CD4-positive, CD25-positive, alpha-beta regulatory T cell (primary cell): ENCODE data around the gene KAZN. TPM values are rescaled to one million over a fixed set of nuclear protein-coding genes. Genes with fewer than 3 reads are reported as not detected.

Experiments
- ATAC-seq, 2 donors: fragments of 150-1000 bp; cut with Tn5 transposase; one replicate each; pipeline ENCODE4 v1.10.0; 2021; ENCODE audit warnings: low read depth in 2 of 2, moderate number of reproducible peaks in 2 of 2, moderate library complexity in 1 of 2
- DNase-seq, 3 donors: peaks; one replicate each; pipeline versions ENCODE4 v3.0.0 to v3.0.0-alpha.2; 2012 to 2022; ENCODE audit warnings: mixed read lengths in 1 of 3
- H3K27ac ChIP-seq: one replicate; pipeline ENCODE4 v1.7.0; 2013; ENCODE audit warnings: mild to moderate bottlenecking, low read length; ENCODE audit not compliant: insufficient read depth, poor library complexity, severe bottlenecking
- H3K27me3 ChIP-seq: one replicate; pipeline ENCODE4 v1.7.0; 2013; ENCODE audit warnings: low read length; ENCODE audit not compliant: control insufficient read depth, insufficient read depth
- H3K36me3 ChIP-seq: one replicate; pipeline ENCODE4 v1.7.0; 2013; ENCODE audit warnings: mild to moderate bottlenecking, low read length, moderate library complexity; ENCODE audit not compliant: control insufficient read depth, insufficient read depth
- H3K4me1 ChIP-seq: 2 replicates; pipeline ENCODE4 v1.7.0; 2013; ENCODE audit warnings: mild to moderate bottlenecking, low read length; ENCODE audit not compliant: insufficient read depth, control insufficient read depth, poor library complexity, severe bottlenecking
- H3K4me3 ChIP-seq: one replicate; pipeline ENCODE4 v1.7.0; 2013; ENCODE audit warnings: low read depth, mild to moderate bottlenecking, low read length, moderate library complexity
- H3K9me3 ChIP-seq, 2 experiments: 1 replicate in 1 of 2; 2 replicates in 1 of 2; pipeline ENCODE4 v1.7.0; 2013; ENCODE audit warnings: low read length in 2 of 2, mild to moderate bottlenecking in 1 of 2, moderate library complexity in 1 of 2; ENCODE audit not compliant: control insufficient read depth in 2 of 2
- H3K27ac Mint-ChIP-seq, 3 donors: one replicate each; pipeline ENCODE4 v1.8.0; 2020 to 2022; ENCODE audit warnings: mild to moderate bottlenecking in 3 of 3, mixed read lengths in 3 of 3, moderate library complexity in 2 of 3
- H3K27me3 Mint-ChIP-seq: one replicate; pipeline ENCODE4 v1.8.0; 2022; ENCODE audit warnings: mild to moderate bottlenecking, mixed read lengths
- H3K36me3 Mint-ChIP-seq: one replicate; pipeline ENCODE4 v1.8.0; 2020; ENCODE audit warnings: mixed read lengths
- H3K4me1 Mint-ChIP-seq, 4 donors: one replicate each; pipeline ENCODE4 v1.8.0; 2020 to 2022; ENCODE audit warnings: mixed read lengths in 4 of 4, mild to moderate bottlenecking in 1 of 4
- H3K4me3 Mint-ChIP-seq, 4 donors: one replicate each; pipeline ENCODE4 v1.8.0; 2020 to 2022; ENCODE audit warnings: mild to moderate bottlenecking in 4 of 4, mixed read lengths in 4 of 4, moderate library complexity in 3 of 4
- H3K9me3 Mint-ChIP-seq, 7 donors: one replicate each; pipeline ENCODE4 v1.8.0; 2020 to 2022; ENCODE audit warnings: mixed read lengths in 7 of 7, mild to moderate bottlenecking in 3 of 7, moderate library complexity in 2 of 7
- polyA plus RNA-seq, 4 donors: library from polyadenylated mRNA; unstranded; fragments of 300-500 nt; fragmentation: Illumina TruSeq; gene quantifications; one replicate each; pipeline ENCODE4 v1.2.3, GENCODE V29; 2021
- total RNA-seq: library from RNA; stranded (reverse); gene quantifications from one replicate; pipeline ENCODE4 v1.2.3, GENCODE V29; 2022

The KAZN gene
- total and polyA plus RNA-seq, 5 donors from 2014 or later: not detected

GRCh38 chr1:15100880-15101760, 502.6 kb downstream of the KAZN start:
- Histone ChIP-seq H3K9me3 (no peaks in the 10 kb centered on the region), H3K36me3 (no peaks in the 10 kb centered on the region), H3K4me3 (no peak overlapping the region), H3K27me3 (no peaks in the 10 kb centered on the region), H3K27ac (no peak overlapping the region), H3K4me1 (no peaks in the 10 kb centered on the region)
- peaks cover 0 to 10% (median 5%) of the 10 kb centered on the region in 4 donors for H3K4me1 Mint-ChIP-seq
- H3K27ac Mint-ChIP-seq: no peak overlapping the region
- no peaks in the 10 kb centered on the region for H3K36me3 Mint-ChIP-seq
- DNase-seq: no peak
- peak overlapping the region in 1 of 4 donors; percentile 28 for H3K4me3 Mint-ChIP-seq
- peaks cover 39% of the 10 kb centered on the region for H3K27me3 Mint-ChIP-seq
- no peak for ATAC-seq
- peaks cover 0 to 3% (median 0%) of the 10 kb centered on the region in 7 donors for H3K9me3 Mint-ChIP-seq

- H3K4me1 Mint-ChIP-seq: peaks cover 0 to 10% (median 5%) of the 10 kb centered on the region in 4 donors
- Histone ChIP-seq H3K4me1 (no peaks in the 10 kb centered on the region), H3K4me3 (no peak overlapping the region), H3K27ac (no peak overlapping the region), H3K27me3 (no peaks in the 10 kb centered on the region), H3K9me3 (no peaks in the 10 kb centered on the region), H3K36me3 (no peaks in the 10 kb centered on the region)
- DNase-seq (no peak), ATAC-seq (no peak)
- H3K27ac Mint-ChIP-seq: no peak overlapping the region
- H3K36me3 Mint-ChIP-seq: no peaks in the 10 kb centered on the region
- peaks cover 39% of the 10 kb centered on the region for H3K27me3 Mint-ChIP-seq
- H3K9me3 Mint-ChIP-seq: peaks cover 0 to 3% (median 0%) of the 10 kb centered on the region in 7 donors
- H3K4me3 Mint-ChIP-seq: no peak overlapping the region
These were observed 503.3 kb downstream of the KAZN start for GRCh38 chr1:15101801-15102200.

GRCh38 chr1:15102646-15103045, 504.2 kb downstream of the KAZN start:
- H3K9me3 ChIP-seq: no peaks in the 10 kb centered on the region
- no peak for DNase-seq
- Mint-ChIP-seq H3K27ac (no peak overlapping the region), H3K9me3 (peaks cover 0 to 3% (median 0%) of the 10 kb centered on the region in 7 donors), H3K4me1 (peaks cover 0 to 10% (median 5%) of the 10 kb centered on the region in 4 donors), H3K4me3 (no peak overlapping the region), H3K36me3 (no peaks in the 10 kb centered on the region), H3K27me3 (peaks cover 39% of the 10 kb centered on the region)
- H3K4me3 ChIP-seq: no peak overlapping the region
- no peaks in the 10 kb centered on the region for H3K4me1 ChIP-seq
- H3K27ac ChIP-seq: no peak overlapping the region
- H3K36me3 ChIP-seq: no peaks in the 10 kb centered on the region
- no peak for ATAC-seq
- no peaks in the 10 kb centered on the region for H3K27me3 ChIP-seq

GRCh38 chr1:15103211-15103610, 504.7 kb downstream of the KAZN start:
- no peaks in the 10 kb centered on the region for H3K4me1 ChIP-seq
- Mint-ChIP-seq H3K4me1 (peaks cover 0 to 10% (median 5%) of the 10 kb centered on the region in 4 donors), H3K27ac (no peak overlapping the region), H3K4me3 (no peak overlapping the region), H3K36me3 (no peaks in the 10 kb centered on the region), H3K9me3 (peaks cover 0 to 3% (median 0%) of the 10 kb centered on the region in 7 donors), H3K27me3 (peaks cover 38% of the 10 kb centered on the region)
- no peak overlapping the region for H3K4me3 ChIP-seq
- no peak for ATAC-seq
- H3K36me3 ChIP-seq: no peaks in the 10 kb centered on the region
- DNase-seq: no peak
- H3K27me3 ChIP-seq: no peaks in the 10 kb centered on the region
- no peaks in the 10 kb centered on the region for H3K9me3 ChIP-seq
- no peak overlapping the region for H3K27ac ChIP-seq

- Histone ChIP-seq H3K4me3 (no peak overlapping the region), H3K4me1 (no peaks in the 10 kb centered on the region), H3K9me3 (no peaks in the 10 kb centered on the region), H3K27ac (no peak overlapping the region), H3K27me3 (no peaks in the 10 kb centered on the region), H3K36me3 (no peaks in the 10 kb centered on the region)
- peaks cover 0 to 3% (median 0%) of the 10 kb centered on the region in 7 donors for H3K9me3 Mint-ChIP-seq
- ATAC-seq: no peak
- DNase-seq: no peak
- H3K27me3 Mint-ChIP-seq: peaks cover 37% of the 10 kb centered on the region
- no peaks in the 10 kb centered on the region for H3K36me3 Mint-ChIP-seq
- H3K4me3 Mint-ChIP-seq: no peak overlapping the region
- no peak overlapping the region for H3K27ac Mint-ChIP-seq
- peaks cover 0 to 10% (median 5%) of the 10 kb centered on the region in 4 donors for H3K4me1 Mint-ChIP-seq
These were observed 505.4 kb downstream of the KAZN start for GRCh38 chr1:15103906-15104305.

GRCh38 chr1:15104768-15105167, 506.3 kb downstream of the KAZN start:
- Mint-ChIP-seq H3K27me3 (peaks cover 37% of the 10 kb centered on the region), H3K4me1 (peaks cover 0 to 10% (median 5%) of the 10 kb centered on the region in 4 donors), H3K9me3 (peaks cover 0 to 3% (median 0%) of the 10 kb centered on the region in 7 donors), H3K36me3 (no peaks in the 10 kb centered on the region), H3K4me3 (no peak overlapping the region), H3K27ac (no peak overlapping the region)
- ATAC-seq (no peak), DNase-seq (no peak)
- H3K27me3 ChIP-seq: no peaks in the 10 kb centered on the region
- no peaks in the 10 kb centered on the region for H3K9me3 ChIP-seq
- no peaks in the 10 kb centered on the region for H3K4me1 ChIP-seq
- H3K36me3 ChIP-seq: no peaks in the 10 kb centered on the region
- H3K27ac ChIP-seq: no peak overlapping the region
- no peak overlapping the region for H3K4me3 ChIP-seq

- no peak overlapping the region for H3K4me3 Mint-ChIP-seq
These were observed 508.1 kb downstream of the KAZN start for GRCh38 chr1:15106608-15107007.

More at GRCh38 chr1:15106608-15107007, 508.1 kb downstream of the KAZN start:
- no peaks in the 10 kb centered on the region for H3K27me3 ChIP-seq
- DNase-seq (no peak), ATAC-seq (no peak)
- no peak overlapping the region for H3K27ac ChIP-seq
- Mint-ChIP-seq H3K36me3 (no peaks in the 10 kb centered on the region), H3K27ac (no peak overlapping the region), H3K27me3 (peaks cover 21% of the 10 kb centered on the region), H3K9me3 (peaks cover 0 to 3% (median 0%) of the 10 kb centered on the region in 7 donors), H3K4me1 (peaks cover 0 to 3% (median under 1%) of the 10 kb centered on the region in 4 donors)
- H3K4me3 ChIP-seq: no peak overlapping the region
- H3K4me1 ChIP-seq: no peaks in the 10 kb centered on the region
- H3K36me3 ChIP-seq: no peaks in the 10 kb centered on the region
- H3K9me3 ChIP-seq: no peaks in the 10 kb centered on the region
